H9 (cell line): Measurements from ENCODE around the gene WBP1L. TPM values are rescaled to one million over a fixed set of nuclear protein-coding genes. Genes with fewer than 3 reads are reported as not detected.
A peak's percentile ranks its signal among the peaks of the same experiment; 100 is the strongest.

Experiments used
- DNase-seq: peaks from one replicate; pipeline ENCODE4 v3.0.0-alpha.2; 2017
- H2AFZ ChIP-seq: one replicate; pipeline ENCODE4 v1.6.1; 2013; ENCODE audit warnings: mild to moderate bottlenecking, low read length, control low read depth, moderate library complexity
- H2AK5ac ChIP-seq: 2 replicates; pipeline ENCODE4 v1.6.1; 2013; ENCODE audit warnings: low read length, control low read depth, mixed read lengths; ENCODE audit not compliant: insufficient read length
- H2BK120ac ChIP-seq: one replicate; pipeline ENCODE4 v1.6.1; 2013; ENCODE audit warnings: low read depth, mild to moderate bottlenecking, low read length, control low read depth, inconsistent platforms; ENCODE audit not compliant: poor library complexity, severe bottlenecking
- H2BK12ac ChIP-seq: 2 replicates; pipeline ENCODE4 v1.6.1; 2013; ENCODE audit warnings: low read length, control low read depth, mixed read lengths, low read depth; ENCODE audit not compliant: insufficient read length
- H2BK15ac ChIP-seq: 2 replicates; pipeline ENCODE4 v1.6.1; 2013; ENCODE audit warnings: low read depth, low read length, control low read depth
- H2BK20ac ChIP-seq: one replicate; pipeline ENCODE4 v1.6.1; 2013; ENCODE audit warnings: low read depth, mild to moderate bottlenecking, low read length, control low read depth, inconsistent platforms; ENCODE audit not compliant: poor library complexity, severe bottlenecking
- H2BK5ac ChIP-seq: 2 replicates; pipeline ENCODE4 v1.6.1; 2013; ENCODE audit warnings: low read length, control low read depth, mixed read lengths; ENCODE audit not compliant: insufficient read length
- H3K14ac ChIP-seq: 2 replicates; pipeline ENCODE4 v1.6.1; 2013; ENCODE audit warnings: low read length, control low read depth; ENCODE audit not compliant: insufficient read depth
- H3K18ac ChIP-seq: 2 replicates; pipeline ENCODE4 v1.6.1; 2013; ENCODE audit warnings: low read depth, mild to moderate bottlenecking, mixed read lengths, low read length, control low read depth; ENCODE audit not compliant: insufficient read length
- H3K23ac ChIP-seq: 2 replicates; pipeline ENCODE4 v1.6.1; 2013; ENCODE audit warnings: low read length, control low read depth, mixed read lengths, low read depth; ENCODE audit not compliant: insufficient read length
- H3K23me2 ChIP-seq: 2 replicates; pipeline ENCODE4 v1.6.1; 2013; ENCODE audit warnings: low read depth, mild to moderate bottlenecking, mixed read lengths, low read length, control low read depth; ENCODE audit not compliant: insufficient read length, poor library complexity, severe bottlenecking
- H3K27ac ChIP-seq: 2 replicates; pipeline ENCODE4 v1.5.1; 2013; ENCODE audit warnings: low read length, control low read depth, mixed read lengths, low read depth; ENCODE audit not compliant: insufficient read length
- H3K27me3 ChIP-seq: 2 replicates; pipeline ENCODE4 v1.6.1; 2013; ENCODE audit warnings: low read length, control low read depth, inconsistent platforms; ENCODE audit not compliant: insufficient read depth
- H3K4ac ChIP-seq: 2 replicates; pipeline ENCODE4 v1.6.1; 2013; ENCODE audit warnings: low read depth, mild to moderate bottlenecking, control low read depth, inconsistent platforms, low read length, moderate library complexity
- H3K4me1 ChIP-seq: 2 replicates; pipeline ENCODE4 v1.6.1; 2013; ENCODE audit warnings: low read length, control low read depth, inconsistent platforms; ENCODE audit not compliant: insufficient read depth
- H3K4me2 ChIP-seq: 2 replicates; pipeline ENCODE4 v1.6.1; 2013; ENCODE audit warnings: low read length, control low read depth, mixed read lengths; ENCODE audit not compliant: insufficient read length, insufficient read depth
- H3K56ac ChIP-seq: 2 replicates; pipeline ENCODE4 v1.6.1; 2013; ENCODE audit warnings: low read depth, mild to moderate bottlenecking, mixed read lengths, low read length, control low read depth; ENCODE audit not compliant: insufficient read length
- H3K79me1 ChIP-seq: 2 replicates; pipeline ENCODE4 v1.6.1; 2013; ENCODE audit warnings: low read depth, mild to moderate bottlenecking, moderate library complexity, low read length, control low read depth, inconsistent platforms; ENCODE audit not compliant: insufficient read depth, poor library complexity, severe bottlenecking
- H3K79me2 ChIP-seq: 2 replicates; pipeline ENCODE4 v1.6.1; 2013; ENCODE audit warnings: low read length, control low read depth, inconsistent platforms; ENCODE audit not compliant: insufficient read depth
- H3K9ac ChIP-seq: 2 replicates; pipeline ENCODE4 v1.6.1; 2013; ENCODE audit warnings: low read length, control low read depth, mixed read lengths; ENCODE audit not compliant: insufficient read length; ENCODE audit errors: extremely low read depth
- H3K9me3 ChIP-seq: one replicate; pipeline ENCODE4 v1.6.1; 2013; ENCODE audit warnings: low read depth, low read length, inconsistent platforms; ENCODE audit not compliant: control insufficient read depth
- H3T11ph ChIP-seq: one replicate; pipeline ENCODE4 v1.6.1; 2013; ENCODE audit warnings: mild to moderate bottlenecking, low read length, control low read depth, inconsistent platforms
- H4K20me1 ChIP-seq: one replicate; pipeline ENCODE4 v1.6.1; 2013; ENCODE audit not compliant: control insufficient read depth, insufficient read length, insufficient read depth
- H4K5ac ChIP-seq: 2 replicates; pipeline ENCODE4 v1.6.1; 2013; ENCODE audit warnings: low read depth, mild to moderate bottlenecking, mixed read lengths, low read length, control low read depth; ENCODE audit not compliant: insufficient read length
- H4K8ac ChIP-seq: replicated peaks from 2 replicates; pipeline ENCODE4 v1.6.1; 2013; ENCODE audit warnings: low read length, control low read depth, mixed read lengths, low read depth; ENCODE audit not compliant: insufficient read length
- H4K91ac ChIP-seq: 2 replicates; pipeline ENCODE4 v1.6.1; 2013; ENCODE audit warnings: low read depth, mild to moderate bottlenecking, moderate library complexity, mixed read lengths, low read length, control low read depth; ENCODE audit not compliant: insufficient read length
- H3K27ac Mint-ChIP-seq, 3 experiments: 2 replicates in 2 of 3; 3 replicates in 1 of 3; pipeline ENCODE4 v1.8.0; 2020 to 2021; ENCODE audit warnings: mixed read lengths in 3 of 3, mild to moderate bottlenecking in 1 of 3, moderate library complexity in 1 of 3
- H3K27me3 Mint-ChIP-seq: 2 replicates; pipeline ENCODE4 v1.8.0; 2021; ENCODE audit warnings: low read depth, mild to moderate bottlenecking, moderate library complexity, mixed read lengths
- H3K36me3 Mint-ChIP-seq, 3 experiments: 2 replicates in 2 of 3; 3 replicates in 1 of 3; pipeline ENCODE4 v1.8.0; 2020 to 2021; ENCODE audit warnings: low read depth in 3 of 3, mixed read lengths in 3 of 3; ENCODE audit not compliant: insufficient read depth in 1 of 3
- H3K4me1 Mint-ChIP-seq, 2 experiments: 2 replicates each; pipeline ENCODE4 v1.8.0; 2020; ENCODE audit warnings: mixed read lengths in 2 of 2
- H3K4me3 Mint-ChIP-seq, 2 experiments: 2 replicates in 1 of 2; 3 replicates in 1 of 2; pipeline ENCODE4 v1.8.0; 2020 to 2021; ENCODE audit warnings: mild to moderate bottlenecking in 2 of 2, mixed read lengths in 2 of 2, moderate library complexity in 1 of 2
- H3K9me3 Mint-ChIP-seq, 2 experiments: 2 replicates in 1 of 2; 3 replicates in 1 of 2; pipeline ENCODE4 v1.8.0; 2020; ENCODE audit warnings: mild to moderate bottlenecking in 2 of 2, mixed read lengths in 2 of 2, moderate library complexity in 1 of 2
- WGBS: extraction: QIAGEN DNeasy Blood & Tissue Kit; methylation state at CpG from one replicate; pipeline ENCODE4 v1.1.7; 2013; ENCODE audit warnings: missing lambda C conversion rate, low lambda C conversion rate, mixed read lengths; ENCODE audit not compliant: insufficient read length; ENCODE audit errors: extremely low coverage; 5-methylcytosine and 5-hydroxymethylcytosine counted together
- total RNA-seq: library from RNA; stranded (reverse); gene quantifications from 2 replicates; pipeline ENCODE4 v1.2.1, GENCODE V29; 2021
- TF ChIP-seq, protein P1 (sequence below): fragments of 200-600 bp; sonication (generic); conservative IDR thresholded peaks from 3 replicates; pipeline ENCODE4 v1.8.0; 2021; ENCODE audit warnings: antibody characterized with exemption, mild to moderate bottlenecking

Gene WBP1L
- total RNA-seq, 1 experiment from 2014 or later, result 23.8 TPM

DNA sequence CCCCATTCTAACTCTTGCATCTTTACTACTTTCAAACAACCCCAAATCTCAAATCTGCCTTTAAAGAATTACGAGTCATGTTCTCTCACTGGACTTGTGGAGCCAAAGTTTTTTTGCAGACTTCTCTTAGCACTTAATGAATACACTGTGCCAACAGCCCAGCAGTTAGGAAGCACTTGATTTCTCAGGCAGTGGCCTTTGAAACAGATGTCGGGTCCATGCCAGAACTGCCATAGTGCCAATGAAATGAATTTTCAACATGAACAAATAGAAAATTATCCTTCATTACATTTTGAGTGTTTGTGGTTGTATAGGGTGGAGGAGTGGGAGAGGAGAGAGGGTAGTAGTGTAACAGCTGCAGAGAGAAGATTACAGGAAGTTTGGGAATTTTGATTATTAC is 116.2 kb downstream of the WBP1L start:
- H3K18ac ChIP-seq, result no peak overlapping the region
- no peak overlapping the region for H2BK12ac ChIP-seq
- H3K27me3 Mint-ChIP-seq, result no peaks in the 10 kb centered on the region
- WGBS, result no CpG with 5 or more reads among the region's 2 CpGs
- no peak overlapping the region for H3K4me3 Mint-ChIP-seq
- no peak overlapping the region for H3K56ac ChIP-seq
- TF ChIP-seq, protein P1, sequence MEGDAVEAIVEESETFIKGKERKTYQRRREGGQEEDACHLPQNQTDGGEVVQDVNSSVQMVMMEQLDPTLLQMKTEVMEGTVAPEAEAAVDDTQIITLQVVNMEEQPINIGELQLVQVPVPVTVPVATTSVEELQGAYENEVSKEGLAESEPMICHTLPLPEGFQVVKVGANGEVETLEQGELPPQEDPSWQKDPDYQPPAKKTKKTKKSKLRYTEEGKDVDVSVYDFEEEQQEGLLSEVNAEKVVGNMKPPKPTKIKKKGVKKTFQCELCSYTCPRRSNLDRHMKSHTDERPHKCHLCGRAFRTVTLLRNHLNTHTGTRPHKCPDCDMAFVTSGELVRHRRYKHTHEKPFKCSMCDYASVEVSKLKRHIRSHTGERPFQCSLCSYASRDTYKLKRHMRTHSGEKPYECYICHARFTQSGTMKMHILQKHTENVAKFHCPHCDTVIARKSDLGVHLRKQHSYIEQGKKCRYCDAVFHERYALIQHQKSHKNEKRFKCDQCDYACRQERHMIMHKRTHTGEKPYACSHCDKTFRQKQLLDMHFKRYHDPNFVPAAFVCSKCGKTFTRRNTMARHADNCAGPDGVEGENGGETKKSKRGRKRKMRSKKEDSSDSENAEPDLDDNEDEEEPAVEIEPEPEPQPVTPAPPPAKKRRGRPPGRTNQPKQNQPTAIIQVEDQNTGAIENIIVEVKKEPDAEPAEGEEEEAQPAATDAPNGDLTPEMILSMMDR, result no peak
- H3K4me2 ChIP-seq, result no peak overlapping the region
- H2BK120ac ChIP-seq, result no peak overlapping the region
- H4K20me1 ChIP-seq, result no peaks in the 10 kb centered on the region
- no peak overlapping the region for H3K14ac ChIP-seq
- H2BK20ac ChIP-seq, result no peak overlapping the region
- H3K23ac ChIP-seq, result no peak overlapping the region
- H4K8ac ChIP-seq, result no peak overlapping the region
- H3K27me3 ChIP-seq, result no peaks in the 10 kb centered on the region
- no peak overlapping the region for H3T11ph ChIP-seq
- H3K4me1 ChIP-seq, result no peaks in the 10 kb centered on the region
- H3K9ac ChIP-seq, result no peak overlapping the region
- H3K9me3 Mint-ChIP-seq, result no peaks in the 10 kb centered on the region
- H3K27ac Mint-ChIP-seq, result no peak overlapping the region
- no peak overlapping the region for H2BK15ac ChIP-seq
- H3K79me1 ChIP-seq, result no peaks in the 10 kb centered on the region
- peak; percentile 5 for DNase-seq
- H2BK5ac ChIP-seq, result no peak overlapping the region
- no peak overlapping the region for H4K91ac ChIP-seq
- H3K79me2 ChIP-seq, result no peaks in the 10 kb centered on the region
- H3K9me3 ChIP-seq, result no peaks in the 10 kb centered on the region
- no peak overlapping the region for H3K4ac ChIP-seq
- no peaks in the 10 kb centered on the region for H3K23me2 ChIP-seq
- no peak overlapping the region for H2AK5ac ChIP-seq
- H3K4me1 Mint-ChIP-seq, result peaks cover 19% of the 10 kb centered on the region in 2 experiments
- no peak overlapping the region for H3K27ac ChIP-seq
- no peak overlapping the region for H4K5ac ChIP-seq
- peaks cover 0 to 6% (median 0%) of the 10 kb centered on the region in 3 experiments; a peak in 2 of 7 replicates for H3K36me3 Mint-ChIP-seq
- no peak overlapping the region for H2AFZ ChIP-seq
